Muscle layer of duodenum (tissue), 2 donors: ENCODE data around the gene CDC42EP5.

Experiments
- H3K27ac ChIP-seq: one replicate; pipeline ENCODE4 v1.7.0; 2013; ENCODE audit warnings: mild to moderate bottlenecking, low read length
- H3K27me3 ChIP-seq: one replicate; pipeline ENCODE4 v1.7.0; 2013; ENCODE audit warnings: low read depth, mild to moderate bottlenecking, control low read depth, low read length
- H3K36me3 ChIP-seq, 2 donors: one replicate each; pipeline ENCODE4 v1.7.0; 2013; ENCODE audit warnings: low read length in 2 of 2, control low read depth in 1 of 2, mild to moderate bottlenecking in 1 of 2; ENCODE audit not compliant: insufficient read depth in 2 of 2, control insufficient read depth in 1 of 2
- H3K4me1 ChIP-seq, 2 donors: one replicate each; pipeline ENCODE4 v1.7.0; 2013; ENCODE audit warnings: low read length in 2 of 2, mild to moderate bottlenecking in 2 of 2, control low read depth in 1 of 2, moderate library complexity in 1 of 2; ENCODE audit not compliant: insufficient read depth in 2 of 2, control insufficient read depth in 1 of 2
- H3K4me3 ChIP-seq, 2 donors: one replicate each; pipeline ENCODE4 v1.7.0; 2013; ENCODE audit warnings: low read length in 2 of 2, low read depth in 1 of 2, mild to moderate bottlenecking in 1 of 2
- H3K9me3 ChIP-seq, 2 donors: one replicate each; pipeline ENCODE4 v1.7.0; 2013; ENCODE audit warnings: low read length in 2 of 2, control low read depth in 1 of 2, mild to moderate bottlenecking in 1 of 2; ENCODE audit not compliant: control insufficient read depth in 1 of 2
- donor health status: healthy.

CDC42EP5 gene

DNA sequence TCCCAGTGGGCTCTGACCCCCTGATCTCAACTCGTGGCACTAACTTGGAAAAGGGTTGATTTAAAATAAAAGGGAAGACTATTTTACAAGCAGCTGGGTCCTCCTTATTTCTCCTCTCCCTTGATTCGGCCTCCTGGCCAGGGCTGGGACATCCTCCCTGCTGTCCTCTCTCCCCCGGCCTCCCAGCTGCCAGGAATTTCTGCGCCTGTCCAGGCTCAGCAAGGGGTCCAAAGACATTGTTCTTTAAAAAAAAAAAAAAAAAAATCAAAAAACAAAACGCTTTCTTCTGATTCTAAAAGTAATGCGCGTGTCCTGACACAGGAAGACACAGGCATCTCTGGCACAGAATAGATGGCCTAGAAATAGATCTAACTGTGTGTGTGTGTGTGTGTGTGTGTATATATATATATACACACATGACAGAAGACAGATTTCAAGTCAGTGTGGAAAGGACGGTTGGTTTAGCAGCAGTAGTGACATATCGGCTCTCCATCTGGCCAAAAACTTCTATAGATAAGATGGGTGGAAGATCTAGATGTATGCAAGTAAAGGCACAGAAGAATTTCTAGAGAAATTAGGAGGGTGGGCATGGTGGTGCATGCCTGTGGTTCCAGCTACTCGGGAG, 36.4 kb downstream of the CDC42EP5 start:
- Histone ChIP-seq H3K27me3 (peaks cover 7% of the 10 kb centered on the region), H3K36me3 (no peaks in the 10 kb centered on the region), H3K4me1 (peaks cover 2 to 23% of the 10 kb centered on the region in 2 donors), H3K4me3 (no peak overlapping the region), H3K27ac (no peak overlapping the region), H3K9me3 (no peaks in the 10 kb centered on the region)

- Histone ChIP-seq H3K27me3 (peaks cover 7% of the 10 kb centered on the region), H3K4me1 (peaks cover 2 to 30% of the 10 kb centered on the region in 2 donors), H3K9me3 (no peaks in the 10 kb centered on the region), H3K27ac (no peak overlapping the region), H3K36me3 (no peaks in the 10 kb centered on the region), H3K4me3 (no peak overlapping the region)
Observed at GRCh38 chr19:54436031-54436523, 37.0 kb downstream of the CDC42EP5 start.

GRCh38 chr19:54435551-54436016, 37.5 kb downstream of the CDC42EP5 start:
- Histone ChIP-seq H3K36me3 (no peaks in the 10 kb centered on the region), H3K9me3 (no peaks in the 10 kb centered on the region), H3K27me3 (peaks cover 7% of the 10 kb centered on the region), H3K4me3 (no peak overlapping the region), H3K4me1 (peaks cover 2 to 34% of the 10 kb centered on the region in 2 donors), H3K27ac (no peak overlapping the region)

GRCh38 chr19:54434873-54435214, 38.3 kb downstream of the CDC42EP5 start:
- H3K9me3 ChIP-seq = no peaks in the 10 kb centered on the region
- H3K4me3 ChIP-seq = no peak overlapping the region
- H3K27me3 ChIP-seq = peaks cover 11% of the 10 kb centered on the region
- peaks cover 2 to 42% of the 10 kb centered on the region in 2 donors for H3K4me1 ChIP-seq
- H3K36me3 ChIP-seq = no peaks in the 10 kb centered on the region
- no peak overlapping the region for H3K27ac ChIP-seq

GRCh38 chr19:54434112-54434872, 38.8 kb downstream of the CDC42EP5 start:
- H3K4me1 ChIP-seq = peaks cover 2 to 43% of the 10 kb centered on the region in 2 donors
- H3K36me3 ChIP-seq = no peaks in the 10 kb centered on the region
- peaks cover 16% of the 10 kb centered on the region for H3K27me3 ChIP-seq
- no peaks in the 10 kb centered on the region for H3K9me3 ChIP-seq
- H3K27ac ChIP-seq = no peak overlapping the region
- H3K4me3 ChIP-seq = no peak overlapping the region

- Histone ChIP-seq H3K27ac (no peak overlapping the region), H3K27me3 (peaks cover 21% of the 10 kb centered on the region), H3K4me3 (no peak overlapping the region), H3K9me3 (no peaks in the 10 kb centered on the region), H3K4me1 (peaks cover 0 to 43% of the 10 kb centered on the region in 2 donors), H3K36me3 (no peaks in the 10 kb centered on the region)
Observed at GRCh38 chr19:54433697-54434096, 39.4 kb downstream of the CDC42EP5 start.

- Histone ChIP-seq H3K9me3 (no peaks in the 10 kb centered on the region), H3K27ac (no peak overlapping the region), H3K36me3 (no peaks in the 10 kb centered on the region), H3K4me1 (peaks cover 0 to 43% of the 10 kb centered on the region in 2 donors), H3K4me3 (no peak overlapping the region), H3K27me3 (peaks cover 21% of the 10 kb centered on the region)
Observed at GRCh38 chr19:54432144-54432738, 40.9 kb downstream of the CDC42EP5 start.

- H3K36me3 ChIP-seq = no peaks in the 10 kb centered on the region
- H3K27me3 ChIP-seq = peaks cover 21% of the 10 kb centered on the region
- peaks cover 0 to 42% of the 10 kb centered on the region in 2 donors for H3K4me1 ChIP-seq
- H3K9me3 ChIP-seq = no peaks in the 10 kb centered on the region
- peak overlapping the region in 1 of 2 donors; percentile 46 for H3K4me3 ChIP-seq
- H3K27ac ChIP-seq = no peak overlapping the region
Observed at GRCh38 chr19:54431255-54431838, 41.7 kb downstream of the CDC42EP5 start.

DNA sequence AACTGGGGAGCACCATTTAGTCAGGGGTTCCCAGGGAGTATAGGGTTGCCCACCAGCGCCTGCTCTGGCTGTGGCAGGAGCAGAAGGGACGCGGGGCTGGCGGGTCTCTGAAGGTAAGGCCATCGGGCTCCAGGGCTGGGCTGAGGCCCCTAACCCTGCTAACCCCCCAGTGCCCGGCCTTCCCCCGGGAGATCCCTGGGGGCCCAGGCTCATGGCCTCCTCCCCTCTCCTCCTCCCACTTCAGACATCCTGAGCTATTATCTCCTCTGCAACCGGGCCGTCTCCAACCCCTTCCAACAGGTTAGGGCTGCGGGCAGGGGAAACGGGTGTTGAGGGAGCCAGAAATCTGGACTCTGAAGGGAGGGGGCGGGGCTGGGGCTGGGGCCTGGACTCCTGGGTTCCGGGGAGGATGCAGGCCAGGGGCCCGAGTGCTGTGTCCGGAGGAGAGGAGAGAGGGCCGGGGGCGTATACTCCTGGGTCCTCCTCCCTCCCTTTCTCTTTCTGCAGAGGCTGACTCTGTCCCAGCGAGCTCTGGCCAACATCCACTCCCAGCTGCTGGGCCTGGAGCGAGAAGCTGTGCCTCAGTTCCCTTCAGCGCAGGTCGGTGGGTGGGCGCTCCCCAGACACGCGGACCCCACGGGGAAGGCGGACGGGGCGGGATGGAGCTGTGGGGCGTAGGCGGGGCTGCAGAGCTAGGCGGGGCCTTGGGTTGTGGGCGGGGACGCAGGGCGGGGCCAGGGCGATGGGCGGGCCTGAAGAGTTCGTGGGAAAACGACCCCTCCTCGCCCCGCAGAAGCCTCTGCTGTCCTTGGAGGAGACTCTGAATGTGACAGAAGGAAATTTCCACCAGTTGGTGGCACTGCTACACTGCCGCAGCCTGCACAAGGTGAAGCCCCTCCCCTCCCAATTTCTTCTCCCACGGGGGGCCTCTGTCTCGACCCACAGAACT, 42.5 kb downstream of the CDC42EP5 start:
- H3K4me3 ChIP-seq = peak overlapping the region in 1 of 2 donors; percentile 46
- no peak overlapping the region for H3K27ac ChIP-seq
- peaks cover 21% of the 10 kb centered on the region for H3K27me3 ChIP-seq
- H3K4me1 ChIP-seq = peaks cover 0 to 35% of the 10 kb centered on the region in 2 donors
- no peaks in the 10 kb centered on the region for H3K9me3 ChIP-seq
- no peaks in the 10 kb centered on the region for H3K36me3 ChIP-seq

DNA sequence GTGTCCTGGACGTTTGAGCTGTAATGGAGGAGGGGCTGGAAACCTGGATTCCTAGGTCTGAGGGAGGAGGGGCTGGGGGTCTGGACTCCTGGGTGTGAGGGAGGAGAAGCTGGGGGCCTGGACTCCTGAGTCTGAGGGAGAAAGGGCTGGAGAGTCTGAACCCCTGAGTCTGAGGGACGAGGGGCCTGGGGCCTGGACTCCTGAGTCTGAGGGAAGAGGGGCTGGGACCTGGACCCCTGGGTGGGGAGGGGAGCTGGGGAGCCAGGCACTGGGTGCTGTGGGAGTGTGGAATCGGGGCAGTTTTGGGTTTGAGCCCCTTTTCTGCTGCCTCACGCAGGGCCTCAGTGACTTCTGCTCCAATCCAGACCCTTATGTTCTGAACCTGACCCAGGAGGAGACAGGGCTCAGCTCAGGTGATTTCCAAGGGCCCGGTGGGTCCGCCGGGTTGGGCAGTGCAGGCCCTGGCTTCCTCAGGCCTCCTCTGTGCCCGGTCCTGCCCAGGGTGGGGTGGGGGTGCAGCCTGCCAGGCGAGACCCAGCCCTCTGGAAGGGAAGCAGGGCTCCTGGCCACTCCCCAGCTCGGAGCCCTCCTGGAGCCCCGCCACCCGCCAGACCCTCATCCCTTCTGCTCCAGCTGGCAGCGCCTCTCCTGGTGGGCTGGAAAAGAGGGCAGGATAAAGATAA, 43.4 kb downstream of the CDC42EP5 start:
- peaks cover 0 to 26% of the 10 kb centered on the region in 2 donors for H3K4me1 ChIP-seq
- no peak overlapping the region for H3K4me3 ChIP-seq
- H3K9me3 ChIP-seq = no peaks in the 10 kb centered on the region
- no peaks in the 10 kb centered on the region for H3K36me3 ChIP-seq
- H3K27me3 ChIP-seq = peaks cover 21% of the 10 kb centered on the region
- no peak overlapping the region for H3K27ac ChIP-seq
